Breast epithelium (tissue), 4 donors: ENCODE data around the gene MINDY4. TPM values are rescaled to one million over a fixed set of nuclear protein-coding genes. Genes with fewer than 3 reads are reported as not detected.
A peak's percentile ranks its signal among the peaks of the same experiment; 100 is the strongest.

ENCODE experiments used
- DNase-seq, 2 donors: peaks; one replicate each; pipeline ENCODE4 v3.0.0-alpha.2; 2019; ENCODE audit warnings: low spot score in 2 of 2
- H3K27ac ChIP-seq, 2 donors: fragments of 200-600 bp; sonication (generic) in 1 of 2; one replicate each; pipeline ENCODE4 v1.5.1; 2016 to 2019; ENCODE audit warnings: mild to moderate bottlenecking in 1 of 2
- H3K27me3 ChIP-seq, 2 donors: fragments of 200-600 bp; sonication (generic) in 1 of 2; one replicate each; pipeline versions ENCODE4 v1.5.1 to v1.6.0; 2017 to 2019; ENCODE audit warnings: control low read depth in 1 of 2, mild to moderate bottlenecking in 1 of 2
- H3K36me3 ChIP-seq: fragments of 200-600 bp; one replicate; pipeline ENCODE4 v1.5.1; 2019
- H3K4me1 ChIP-seq, 2 donors: fragments of 200-600 bp; sonication (generic); one replicate each; pipeline ENCODE4 v1.5.1; 2016 to 2019; ENCODE audit warnings: control low read depth in 1 of 2
- H3K4me3 ChIP-seq, 3 donors: fragments of 200-600 bp; sonication (generic); 1 replicate in 2 of 3; 2 replicates in 1 of 3; pipeline ENCODE4 v1.5.1; 2016 to 2019; ENCODE audit warnings: mild to moderate bottlenecking in 3 of 3, moderate library complexity in 2 of 3
- H3K9me3 ChIP-seq, 2 donors: fragments of 200-600 bp; sonication (generic) in 1 of 2; one replicate each; pipeline ENCODE4 v1.5.1; 2016 to 2019; ENCODE audit warnings: control low read depth in 1 of 2
- POLR2A ChIP-seq: fragments of 450-650 bp; IDR thresholded peaks from one replicate; pipeline ENCODE4 v1.6.1; 2016; ENCODE audit warnings: antibody characterized with exemption, mild to moderate bottlenecking, moderate library complexity
- POLR2AphosphoS5 ChIP-seq, 3 donors: sonication (generic); formaldehyde crosslinking; IDR thresholded peaks; one replicate each; pipeline ENCODE4 v1.6.1; 2017; ENCODE audit warnings: antibody characterized with exemption in 3 of 3
- intact Hi-C: fragments of 100-400 bp; cut with DNase I; formaldehyde crosslinking; loops from one replicate; pipeline ENCODE4 v1.15.1; 2023; ENCODE audit warnings: low total_unique reads
- total RNA-seq, 3 donors: library from RNA; depleted of rRNA; stranded (reverse); fragments of >200 nt; gene quantifications; one replicate each; pipeline ENCODE4 v1.1.0, GENCODE V29; 2016
- TF ChIP-seq, protein P1 (sequence below), 3 donors: fragments of 450-650 bp; IDR thresholded peaks; one replicate each; pipeline ENCODE4 v1.5.1; 2016 to 2017; ENCODE audit warnings: antibody characterized with exemption in 3 of 3, mild to moderate bottlenecking in 3 of 3, moderate library complexity in 3 of 3

Gene MINDY4
- total RNA-seq, 3 donors from 2014 or later, result 5.6 to 14.9 (median 13.8) TPM

DNA sequence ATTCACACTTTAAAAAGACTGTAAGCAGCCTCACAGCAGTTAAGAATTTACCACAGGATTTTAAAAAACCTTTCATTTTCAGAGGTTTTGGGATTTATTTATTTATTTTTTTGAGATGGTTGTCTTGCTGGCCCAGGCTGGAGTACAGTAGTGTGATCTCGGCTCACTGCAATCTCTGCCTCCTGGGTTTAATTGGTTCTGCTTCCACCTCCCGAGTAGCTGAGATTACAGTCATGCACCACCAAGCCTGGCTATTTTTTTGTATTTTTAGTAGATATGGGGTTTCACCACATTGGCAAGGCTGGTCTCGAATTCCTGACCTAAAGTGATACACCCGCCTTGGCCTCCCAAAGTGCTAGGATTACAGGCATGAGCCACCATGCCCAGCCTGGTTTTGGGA lies 19.1 kb downstream of the MINDY4 start:
- intact Hi-C loops, result loop anchor here (10.0 kb wide), 1 partner anchor 1954 kb away; no protein-coding TSS in a partner anchor
- Histone ChIP-seq H3K9me3 (no peaks in the 10 kb centered on the region), H3K36me3 (peaks cover 5% of the 10 kb centered on the region), H3K27ac (no peak overlapping the region), H3K27me3 (no peaks in the 10 kb centered on the region), H3K4me1 (no peaks in the 10 kb centered on the region), H3K4me3 (no peak overlapping the region)
- TF ChIP-seq POLR2AphosphoS5 (IDR thresholded peaks at IDR 0.05) (no peak), POLR2A (no peak)
- TF ChIP-seq, protein P1, sequence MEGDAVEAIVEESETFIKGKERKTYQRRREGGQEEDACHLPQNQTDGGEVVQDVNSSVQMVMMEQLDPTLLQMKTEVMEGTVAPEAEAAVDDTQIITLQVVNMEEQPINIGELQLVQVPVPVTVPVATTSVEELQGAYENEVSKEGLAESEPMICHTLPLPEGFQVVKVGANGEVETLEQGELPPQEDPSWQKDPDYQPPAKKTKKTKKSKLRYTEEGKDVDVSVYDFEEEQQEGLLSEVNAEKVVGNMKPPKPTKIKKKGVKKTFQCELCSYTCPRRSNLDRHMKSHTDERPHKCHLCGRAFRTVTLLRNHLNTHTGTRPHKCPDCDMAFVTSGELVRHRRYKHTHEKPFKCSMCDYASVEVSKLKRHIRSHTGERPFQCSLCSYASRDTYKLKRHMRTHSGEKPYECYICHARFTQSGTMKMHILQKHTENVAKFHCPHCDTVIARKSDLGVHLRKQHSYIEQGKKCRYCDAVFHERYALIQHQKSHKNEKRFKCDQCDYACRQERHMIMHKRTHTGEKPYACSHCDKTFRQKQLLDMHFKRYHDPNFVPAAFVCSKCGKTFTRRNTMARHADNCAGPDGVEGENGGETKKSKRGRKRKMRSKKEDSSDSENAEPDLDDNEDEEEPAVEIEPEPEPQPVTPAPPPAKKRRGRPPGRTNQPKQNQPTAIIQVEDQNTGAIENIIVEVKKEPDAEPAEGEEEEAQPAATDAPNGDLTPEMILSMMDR (IDR thresholded peaks at IDR 0.05), result no peak
- DNase-seq, result no peak

DNA sequence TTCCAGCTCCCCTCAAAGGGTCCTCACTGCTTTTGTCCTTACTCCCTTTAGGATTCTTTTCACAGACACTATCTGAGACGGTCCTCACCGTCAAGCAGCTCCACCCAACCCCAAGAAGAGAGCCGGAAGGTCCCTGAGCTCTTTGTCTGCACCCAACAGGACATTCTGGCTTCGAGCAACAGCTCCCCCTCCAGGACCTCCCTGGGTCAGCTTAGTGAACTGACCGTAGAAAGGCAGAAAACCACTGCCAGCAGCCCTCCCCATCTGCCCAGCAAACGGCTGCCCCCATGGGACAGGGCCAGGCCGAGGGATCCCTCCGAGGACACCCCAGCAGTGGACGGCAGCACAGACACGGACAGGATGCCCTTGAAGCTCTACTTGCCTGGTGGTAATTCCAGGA lies 19.9 kb downstream of the MINDY4 start:
- Histone ChIP-seq H3K4me1 (no peaks in the 10 kb centered on the region), H3K27me3 (no peaks in the 10 kb centered on the region), H3K4me3 (no peak overlapping the region), H3K9me3 (no peaks in the 10 kb centered on the region), H3K27ac (no peak overlapping the region), H3K36me3 (peaks cover 5% of the 10 kb centered on the region)
- no peak for DNase-seq
- intact Hi-C loops, result loop anchor here (10.0 kb wide), 1 partner anchor 1954 kb away; no protein-coding TSS in a partner anchor
- TF ChIP-seq POLR2AphosphoS5 (IDR thresholded peaks at IDR 0.05) (no peak), POLR2A (no peak)
- TF ChIP-seq, protein P1 (IDR thresholded peaks at IDR 0.05), result no peak

DNA sequence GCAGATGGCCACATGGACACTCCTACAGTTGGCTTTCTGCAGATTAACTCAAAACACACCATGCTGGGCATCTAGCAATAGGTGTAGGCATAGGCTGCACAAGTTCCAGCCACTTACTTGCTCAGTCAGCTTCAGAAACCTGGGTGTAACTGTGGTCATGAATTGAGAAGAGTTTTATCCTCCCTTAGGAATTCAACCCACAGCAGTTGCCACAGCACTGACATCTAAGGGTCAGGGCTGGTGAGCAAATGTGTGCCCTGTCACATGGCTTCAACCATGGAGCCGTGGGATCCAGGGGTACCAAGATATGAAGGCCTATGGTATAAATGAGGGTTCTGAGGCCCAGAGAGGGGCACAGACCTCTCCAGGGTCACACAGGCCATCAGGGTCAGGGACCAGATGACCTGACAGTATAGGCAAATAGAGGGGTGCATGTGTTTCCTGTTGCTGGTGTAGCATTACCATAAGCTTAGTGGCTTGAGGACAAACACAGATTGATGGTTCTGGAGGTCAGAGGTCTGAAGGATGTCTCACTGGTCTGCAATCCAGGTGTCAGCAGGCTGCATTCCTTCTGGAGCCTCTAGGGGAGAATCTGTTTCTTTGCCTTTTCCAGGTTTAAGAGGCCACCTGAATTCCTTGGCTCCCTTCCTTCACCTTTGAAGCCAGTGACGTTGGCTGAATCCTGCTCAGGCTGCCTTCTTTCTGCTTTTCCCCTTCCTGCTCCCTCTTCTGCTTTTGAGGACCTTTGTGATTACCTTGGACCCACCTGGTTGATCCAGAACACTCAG lies 24.1 kb downstream of the MINDY4 start:
- DNase-seq, result no peak
- H3K9me3 ChIP-seq, result no peaks in the 10 kb centered on the region
- intact Hi-C loops, result loop anchor here (10.0 kb wide), 1 partner anchor 1949 kb away; no protein-coding TSS in a partner anchor
- H3K27me3 ChIP-seq, result no peaks in the 10 kb centered on the region
- no peak overlapping the region for H3K4me3 ChIP-seq
- peak overlapping the region in 1 of 2 donors; percentile 27 for H3K27ac ChIP-seq
- TF ChIP-seq POLR2A, result no peak
- TF ChIP-seq, protein P1 (IDR thresholded peaks at IDR 0.05), result peak in 1 of 3 donors; percentile 8
- peaks cover 5% of the 10 kb centered on the region for H3K36me3 ChIP-seq
- peaks cover 0 to 5% of the 10 kb centered on the region in 2 donors for H3K4me1 ChIP-seq

DNA sequence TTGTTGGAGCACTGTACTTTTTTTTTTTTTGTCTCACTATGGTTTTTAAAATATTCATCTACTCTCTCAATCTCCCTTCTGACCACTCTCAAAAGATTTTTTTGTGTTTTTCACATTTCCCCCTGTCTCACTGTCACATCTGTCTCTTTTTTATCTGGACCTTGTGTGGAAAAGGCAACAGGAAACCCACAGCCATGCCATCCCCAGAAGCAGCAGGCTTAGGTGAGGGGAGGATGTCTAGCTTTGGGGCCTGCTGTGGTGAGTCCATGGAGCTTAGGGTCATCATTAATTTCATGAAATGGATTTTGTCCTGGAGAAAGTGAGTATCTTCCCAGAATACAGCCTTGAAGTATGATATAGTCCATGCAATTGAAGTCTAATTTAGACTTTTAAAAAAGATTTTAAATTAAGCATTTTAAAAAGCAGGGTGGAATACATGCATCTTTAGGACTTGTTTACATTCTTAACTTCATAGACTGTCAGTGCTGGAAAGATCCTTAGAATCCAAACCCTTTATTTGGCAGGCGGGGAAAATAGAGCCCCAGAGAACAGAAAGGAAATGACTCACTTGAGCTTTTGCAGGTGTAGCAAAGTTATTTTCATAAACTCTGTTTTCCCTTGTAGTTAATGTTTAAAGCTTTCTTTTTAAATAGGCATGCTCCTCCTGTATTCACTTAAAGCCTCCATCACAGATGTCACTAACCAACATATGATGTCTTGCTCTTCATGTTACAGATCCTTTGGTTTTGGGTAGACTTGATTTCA lies 25.1 kb downstream of the MINDY4 start:
- H3K36me3 ChIP-seq, result peaks cover under 1% of the 10 kb centered on the region
- no peak overlapping the region for H3K4me3 ChIP-seq
- H3K27me3 ChIP-seq, result no peaks in the 10 kb centered on the region
- peaks cover 0 to 7% of the 10 kb centered on the region in 2 donors for H3K4me1 ChIP-seq
- no peak for DNase-seq
- H3K27ac ChIP-seq, result peak overlapping the region in 1 of 2 donors; percentile 27
- intact Hi-C loops, result loop anchor here (10.0 kb wide), 1 partner anchor 1949 kb away; no protein-coding TSS in a partner anchor
- no peaks in the 10 kb centered on the region for H3K9me3 ChIP-seq
- no peak for TF ChIP-seq POLR2A
- TF ChIP-seq, protein P1 (IDR thresholded peaks at IDR 0.05), result no peak
- no peak for TF ChIP-seq POLR2AphosphoS5 (IDR thresholded peaks at IDR 0.05)
